HCT116 (cell line): ENCODE measurements around the gene ST3GAL2. TPM values are rescaled to one million over a fixed set of nuclear protein-coding genes. Genes with fewer than 3 reads are reported as not detected.

Source experiments
- ATAC-seq: fragments of 200-7000 bp; cut with Tn5 transposase; 2 replicates; pipeline ENCODE4 v1.9.1; 2020; ENCODE audit warnings: mild to moderate bottlenecking, moderate library complexity
- BruUV-seq: library from RNA; stranded (reverse); fragments of 400-500 nt; replicated peaks from 2 replicates; lab custom pipeline; 2021; lab: Mats Ljungman, UMichigan
- CTCF ChIA-PET: fragments of 300-600 bp; sonication (Branson Sonifier 250); formaldehyde crosslinking; loops from one replicate; lab custom pipeline; 2021; ENCODE audit warnings: antibody characterized with exemption; lab: Charles Lee
- POLR2A ChIA-PET: fragments of 300-600, 350-600 bp; sonication (Branson Sonifier 250); formaldehyde crosslinking; loops from one replicate; lab custom pipeline; 2021; ENCODE audit warnings: antibody characterized with exemption; lab: Charles Lee
- RAD21 ChIA-PET, 2 experiments: fragments of 300-600 bp; sonication (Branson Sonifier 250); formaldehyde crosslinking; loops; one replicate each; lab custom pipeline; 2023; ENCODE audit warnings: low total read pairs in 2 of 2; ENCODE audit not compliant: uncharacterized antibody in 2 of 2, unreplicated experiment in 2 of 2, low non-redundant PET in 1 of 2; lab: Charles Lee
- DNase-seq: peaks from one replicate; pipeline ENCODE4 v3.0.0-alpha.2; 2010; ENCODE audit warnings: low read depth, low spot score
- H2AFZ ChIP-seq: fragments of 200-600 bp; shearing (Covaris generic), sonication (generic); 2 replicates; pipeline ENCODE4 v1.6.1; 2017; ENCODE audit warnings: low read depth, mixed run types, mixed read lengths, antibody characterized with exemption, low read length; ENCODE audit not compliant: poor library complexity, severe bottlenecking
- H3K27ac ChIP-seq: 2 replicates; pipeline ENCODE4 v1.5.1; 2012; ENCODE audit warnings: low read depth, low read length
- H3K27me3 ChIP-seq: fragments of 200-600 bp; sonication (generic); 2 replicates; pipeline ENCODE4 v1.6.1; 2016; ENCODE audit warnings: mixed run types, low read length, mixed read lengths; ENCODE audit not compliant: insufficient read depth
- H3K36me3 ChIP-seq, 2 experiments: fragments of 200-500 bp in 1 of 2; fragments of 200-600 bp in 1 of 2; sonication (Bioruptor generic) in 1 of 2; sonication (generic) in 1 of 2; 2 replicates each; pipeline versions ENCODE4 v1.5.1 to v1.6.1; 2014 to 2016; ENCODE audit warnings: low read length in 2 of 2, inconsistent platforms in 1 of 2, mixed read lengths in 1 of 2, mixed run types in 1 of 2; ENCODE audit not compliant: insufficient read depth in 2 of 2, control insufficient read depth in 1 of 2
- H3K4me1 ChIP-seq, 2 experiments: fragments of 200-600 bp in 1 of 2; sonication (generic) in 1 of 2; 2 replicates each; pipeline versions ENCODE4 v1.5.1 to v1.6.1; 2012 to 2017; ENCODE audit warnings: low read length in 2 of 2, inconsistent platforms in 1 of 2, mild to moderate bottlenecking in 1 of 2, mixed read lengths in 1 of 2, mixed run types in 1 of 2, moderate library complexity in 1 of 2; ENCODE audit not compliant: insufficient read depth in 2 of 2, control insufficient read depth in 1 of 2
- H3K4me2 ChIP-seq: fragments of 200-600 bp; sonication (generic); 2 replicates; pipeline ENCODE4 v1.6.1; 2017; ENCODE audit warnings: mixed run types, low read length, mixed read lengths
- H3K4me3 ChIP-seq, 2 experiments: fragments of 200-600 bp in 1 of 2; sonication (generic) in 1 of 2; replicated peaks in 1 of 2; 2 replicates each; pipeline ENCODE4 v1.5.1; 2011 to 2016; ENCODE audit warnings: low read length in 2 of 2, control low read depth in 1 of 2, low read depth in 1 of 2, mild to moderate bottlenecking in 1 of 2, mixed read lengths in 1 of 2, mixed run types in 1 of 2
- H3K79me2 ChIP-seq: fragments of 200-600 bp; sonication (generic); 2 replicates; pipeline ENCODE4 v1.6.1; 2017; ENCODE audit warnings: mild to moderate bottlenecking, mixed run types, low read length, moderate library complexity, mixed read lengths; ENCODE audit not compliant: insufficient read depth
- H3K9ac ChIP-seq: fragments of 200-600 bp; sonication (generic); 2 replicates; pipeline ENCODE4 v1.6.1; 2016; ENCODE audit warnings: low read length, mixed read lengths
- H3K9me2 ChIP-seq: fragments of 200-600 bp; sonication (generic), shearing (Covaris generic); 2 replicates; pipeline ENCODE4 v1.6.1; 2017; ENCODE audit warnings: mixed run types, mild to moderate bottlenecking, moderate library complexity; ENCODE audit not compliant: insufficient read depth
- H3K9me3 ChIP-seq, 2 experiments: fragments of 200-500 bp in 1 of 2; fragments of 200-600 bp in 1 of 2; sonication (Bioruptor generic) in 1 of 2; sonication (generic) in 1 of 2; 2 replicates each; pipeline ENCODE4 v1.6.1; 2014 to 2017; ENCODE audit warnings: low read length in 2 of 2, mixed read lengths in 2 of 2, inconsistent platforms in 1 of 2, low read depth in 1 of 2, mild to moderate bottlenecking in 1 of 2, mixed run types in 1 of 2, moderate library complexity in 1 of 2; ENCODE audit not compliant: control insufficient read depth in 1 of 2, insufficient read depth in 1 of 2
- H4K20me1 ChIP-seq: fragments of 200-600 bp; sonication (generic), shearing (Covaris generic); 2 replicates; pipeline ENCODE4 v1.6.1; 2017; ENCODE audit warnings: mixed run types, mild to moderate bottlenecking, moderate library complexity; ENCODE audit not compliant: insufficient read depth
- CTCF ChIP-seq, 3 experiments: fragments of 200-600 bp in 1 of 3; sonication (generic) in 1 of 3; IDR thresholded peaks in 2 of 3; conservative IDR thresholded peaks in 1 of 3; 2 replicates each; pipeline ENCODE4 v1.5.1; 2012 to 2017; ENCODE audit warnings: low read depth in 2 of 3, low read length in 2 of 3, antibody characterized with exemption in 1 of 3, borderline replicate concordance in 1 of 3, control low read depth in 1 of 3, mild to moderate bottlenecking in 1 of 3, mixed read lengths in 1 of 3, mixed run types in 1 of 3, moderate library complexity in 1 of 3; ENCODE audit not compliant: insufficient read depth in 1 of 3
- ELF1 ChIP-seq: IDR thresholded peaks from 2 replicates; pipeline ENCODE4 v1.6.1; 2012; ENCODE audit warnings: low read depth, borderline replicate concordance
- EZH2 ChIP-seq: fragments of 200-600 bp; sonication (generic); IDR thresholded peaks from 2 replicates; pipeline ENCODE4 v1.6.1; 2017; ENCODE audit warnings: antibody characterized with exemption, mixed run types
- FOSL1 ChIP-seq: IDR thresholded peaks from 2 replicates; pipeline ENCODE4 v1.6.1; 2012; ENCODE audit warnings: low read depth
- JUND ChIP-seq: IDR thresholded peaks from 2 replicates; pipeline ENCODE4 v1.6.1; 2012
- POLR2A ChIP-seq: IDR thresholded peaks from 2 replicates; pipeline ENCODE4 v1.7.0; 2011; ENCODE audit warnings: borderline replicate concordance; ENCODE audit not compliant: insufficient read depth, insufficient read length; ENCODE audit errors: extremely low read depth
- REST ChIP-seq: IDR thresholded peaks from 2 replicates; pipeline ENCODE4 v1.6.1; 2012; ENCODE audit warnings: low read depth
- SP1 ChIP-seq: IDR thresholded peaks from 2 replicates; pipeline ENCODE4 v1.6.1; 2012; ENCODE audit warnings: low read depth
- SRF ChIP-seq: IDR thresholded peaks from 2 replicates; pipeline ENCODE4 v1.6.1; 2012; ENCODE audit warnings: low read depth
- TCF7L2 ChIP-seq: IDR thresholded peaks from 2 replicates; pipeline ENCODE4 v1.7.0; 2011; ENCODE audit warnings: borderline replicate concordance, inconsistent platforms; ENCODE audit not compliant: insufficient read depth, insufficient read length; ENCODE audit errors: extremely low read depth
- ZBTB33 ChIP-seq: IDR thresholded peaks from 2 replicates; pipeline ENCODE4 v1.6.1; 2011; ENCODE audit warnings: mild to moderate bottlenecking, low read length, moderate library complexity; ENCODE audit not compliant: insufficient replicate concordance; ENCODE audit errors: extremely low read depth
- ZFX ChIP-seq: fragments of 450-650 bp; IDR thresholded peaks from 2 replicates; pipeline ENCODE4 v1.6.1; 2017
- intact Hi-C: fragments of 100-400 bp; cut with micrococcal nuclease; formaldehyde crosslinking; loops from 2 replicates; pipeline ENCODE4 v1.10.0; 2022
- total RNA-seq: library from RNA; stranded (reverse); gene quantifications from one replicate; pipeline ENCODE4 v1.2.1, GENCODE V29; 2021; ENCODE audit not compliant: unreplicated experiment

Gene ST3GAL2
- total RNA-seq, 1 experiment from 2014 or later: 9.5 TPM

GRCh38 chr16:70374213-70374612 is 64.7 kb downstream of the ST3GAL2 start (continued):
- TF ChIP-seq JUND: no peak
- TF ChIP-seq CTCF (IDR thresholded peaks at IDR 0.05 in 2 of 3, conservative IDR thresholded peaks at IDR 0.05 in 1 of 3; ENCODE audit: borderline replicate concordance in 1 of 3, insufficient read depth in 1 of 3, low read depth in 2 of 3, low read length in 2 of 3): no peak
- TF ChIP-seq FOSL1: no peak
- TF ChIP-seq EZH2: no peak
- TF ChIP-seq ELF1: no peak
- no peak for TF ChIP-seq SRF

- Histone ChIP-seq H3K4me3 (no peak overlapping the region), H3K9ac (no peak overlapping the region), H3K27ac (no peak overlapping the region), H3K36me3 (peaks cover 18 to 34% of the 10 kb centered on the region in 2 experiments; a peak in 3 of 4 replicates), H3K79me2 (no peaks in the 10 kb centered on the region), H3K9me2 (no peaks in the 10 kb centered on the region), H3K4me2 (no peak overlapping the region), H3K27me3 (no peaks in the 10 kb centered on the region), H2AFZ (no peak overlapping the region), H4K20me1 (no peaks in the 10 kb centered on the region), H3K9me3 (no peaks in the 10 kb centered on the region), H3K4me1 (no peaks in the 10 kb centered on the region; a peak in 1 of 4 replicates)
- ChIA-PET POLR2A (no interaction called here), CTCF (no interaction called here), RAD21 (no interaction called here)
- ATAC-seq (no peak), DNase-seq (no peak)
- no TSS peak for BruUV-seq
- intact Hi-C loops: loop anchor here (2.0 to 5.0 kb wide), 2 partner anchors 99 to 280 kb away; no protein-coding TSS in a partner anchor
- TF ChIP-seq TCF7L2 (no peak), EZH2 (no peak), REST (no peak), JUND (no peak), ZBTB33 (no peak), ZFX (no peak), CTCF (IDR thresholded peaks at IDR 0.05 in 2 of 3, conservative IDR thresholded peaks at IDR 0.05 in 1 of 3; ENCODE audit: borderline replicate concordance in 1 of 3, insufficient read depth in 1 of 3, low read depth in 2 of 3, low read length in 2 of 3) (no peak), SRF (no peak), SP1 (no peak), POLR2A (no peak)
Measured at GRCh38 chr16:70372921-70373728, 65.8 kb downstream of the ST3GAL2 start.
